Thyroid gland (tissue), 4 donors: ENCODE data around the gene CD3G. TPM values are rescaled to one million over a fixed set of nuclear protein-coding genes. Genes with fewer than 3 reads are reported as not detected.

Experiments used
- DNase-seq, 2 donors: peaks; one replicate each; pipeline ENCODE4 v3.0.0-alpha.2; 2019
- H3K27ac ChIP-seq, 3 donors: fragments of 200-600 bp; sonication (generic); 1 replicate in 2 of 3; 2 replicates in 1 of 3; pipeline ENCODE4 v1.5.1; 2016 to 2019; ENCODE audit warnings: mild to moderate bottlenecking in 1 of 3, moderate library complexity in 1 of 3
- H3K27me3 ChIP-seq: fragments of 200-600 bp; sonication (generic); one replicate; pipeline ENCODE4 v1.5.1; 2019
- H3K36me3 ChIP-seq, 2 donors: fragments of 200-600 bp; sonication (generic); one replicate each; pipeline ENCODE4 v1.5.1; 2016 to 2019
- H3K4me1 ChIP-seq, 2 donors: fragments of 200-600 bp; sonication (generic); one replicate each; pipeline ENCODE4 v1.5.1; 2017 to 2019
- H3K4me3 ChIP-seq, 3 donors: fragments of 200-600 bp; sonication (generic); replicated peaks in 1 of 3; 1 replicate in 2 of 3; 2 replicates in 1 of 3; pipeline ENCODE4 v1.5.1; 2016; ENCODE audit warnings: mild to moderate bottlenecking in 1 of 3
- H3K9me3 ChIP-seq: fragments of 200-600 bp; sonication (generic); one replicate; pipeline ENCODE4 v1.5.1; 2017
- CTCF ChIP-seq, 6 experiments: fragments of 200-600 bp in 3 of 6; fragments of 450-650 bp in 3 of 6; sonication (generic) in 3 of 6; IDR thresholded peaks; one replicate each; pipeline ENCODE4 v1.5.1; 2016 to 2019; ENCODE audit warnings: antibody characterized with exemption in 6 of 6, mild to moderate bottlenecking in 2 of 6, inconsistent platforms in 1 of 6, moderate library complexity in 1 of 6
- POLR2A ChIP-seq, 2 donors: fragments of 450-650 bp; IDR thresholded peaks; one replicate each; pipeline ENCODE4 v1.6.1; 2017; ENCODE audit warnings: antibody characterized with exemption in 2 of 2, mild to moderate bottlenecking in 2 of 2, moderate library complexity in 1 of 2
- WGBS, 2 donors: methylation state at CpG; one replicate each; pipeline ENCODE4 v1.1.5; 2017; 5-methylcytosine and 5-hydroxymethylcytosine counted together
- intact Hi-C: fragments of 100-400 bp; cut with DNase I; formaldehyde crosslinking; loops from one replicate; pipeline ENCODE4 v1.15.1; 2023
- total RNA-seq, 4 donors: library from RNA; depleted of rRNA; stranded (reverse); fragments of >200 nt; gene quantifications; one replicate each; pipeline ENCODE4 v1.2.3, GENCODE V29; 2016

CD3G gene
- total RNA-seq, 4 donors from 2014 or later = 1.2 to 4.3 (median 1.9) TPM

GRCh38 chr11:118364956-118365615 lies 20.9 kb downstream of the CD3G start:
- WGBS, 2 donors = 91 to 93% methylated on average over 3 of the region's 3 CpGs
- DNase-seq = no peak
- no peak overlapping the region for H3K27ac ChIP-seq

GRCh38 chr11:118366287-118366686 lies 22.1 kb downstream of the CD3G start:
- H3K36me3 ChIP-seq = peaks cover 28 to 42% of the 10 kb centered on the region in 2 donors
- 92% methylated on average over 1 of the region's 1 CpG for WGBS, 2 donors
- intact Hi-C loops = no loop called here
- H3K4me1 ChIP-seq = no peaks in the 10 kb centered on the region
- TF ChIP-seq CTCF (IDR thresholded peaks at IDR 0.05) = no peak
- no peak for TF ChIP-seq POLR2A (IDR thresholded peaks at IDR 0.05)
- no peaks in the 10 kb centered on the region for H3K9me3 ChIP-seq
- H3K27ac ChIP-seq = no peak overlapping the region
- H3K4me3 ChIP-seq = no peak overlapping the region
- no peaks in the 10 kb centered on the region for H3K27me3 ChIP-seq
- DNase-seq = no peak

More at GRCh38 chr11:118364956-118365615, 20.9 kb downstream of the CD3G start:
- TF ChIP-seq POLR2A (IDR thresholded peaks at IDR 0.05) = no peak
- H3K36me3 ChIP-seq = peaks cover 17 to 30% of the 10 kb centered on the region in 2 donors
- H3K9me3 ChIP-seq = no peaks in the 10 kb centered on the region
- H3K27me3 ChIP-seq = no peaks in the 10 kb centered on the region
- intact Hi-C loops = no loop called here
- no peak overlapping the region for H3K4me3 ChIP-seq
- peaks cover 8 to 11% of the 10 kb centered on the region in 2 donors for H3K4me1 ChIP-seq

DNA sequence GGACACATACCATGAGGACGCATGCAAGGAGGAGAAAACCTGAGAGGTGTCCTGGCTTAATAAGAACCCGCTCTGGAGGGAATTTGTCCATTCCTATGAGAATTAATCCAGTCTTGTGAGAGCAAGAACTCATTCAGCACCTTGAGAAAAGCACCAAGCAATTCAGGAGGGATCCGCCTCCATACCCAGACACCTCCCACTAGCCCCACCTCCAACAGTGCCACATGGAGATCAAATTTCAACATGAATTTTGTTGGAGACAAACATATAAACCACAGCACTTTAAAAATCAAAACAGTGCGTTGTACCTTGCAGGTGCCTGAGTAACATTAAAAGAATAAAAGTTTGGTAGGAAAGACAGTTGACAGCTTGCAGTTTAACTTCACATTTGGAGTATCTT lies 26.6 kb downstream of the CD3G start:
- intact Hi-C loops = no loop called here
- Histone ChIP-seq H3K27me3 (no peaks in the 10 kb centered on the region), H3K4me1 (no peaks in the 10 kb centered on the region), H3K4me3 (no peak overlapping the region), H3K9me3 (no peaks in the 10 kb centered on the region), H3K36me3 (peaks cover 54 to 76% of the 10 kb centered on the region in 2 donors), H3K27ac (no peak overlapping the region)
- no peak for DNase-seq
- 94 to 97% methylated on average over 4 of the region's 4 CpGs for WGBS, 2 donors
- TF ChIP-seq POLR2A (IDR thresholded peaks at IDR 0.05) = no peak
- no peak for TF ChIP-seq CTCF (IDR thresholded peaks at IDR 0.05)

DNA sequence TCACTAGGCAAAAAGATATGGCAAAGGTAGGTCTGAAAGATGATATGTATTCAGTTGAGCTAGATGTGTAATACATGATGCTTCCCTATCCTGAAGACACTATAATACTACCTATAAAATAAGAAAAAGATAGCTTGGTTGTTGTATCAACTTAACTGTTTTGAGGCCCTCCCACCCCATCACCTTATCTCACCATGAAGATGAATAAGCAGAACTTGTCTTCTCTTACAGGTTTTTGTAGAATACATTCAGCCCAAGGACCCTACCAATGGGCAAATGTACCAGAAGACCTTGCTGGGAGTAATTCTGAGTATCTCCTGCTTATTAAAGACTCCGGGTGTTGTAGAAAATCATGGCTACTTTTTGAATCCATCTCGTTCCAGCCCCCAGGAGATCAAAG lies 29.1 kb downstream of the CD3G start:
- DNase-seq = no peak
- Histone ChIP-seq H3K4me1 (no peaks in the 10 kb centered on the region), H3K27ac (no peak overlapping the region), H3K9me3 (no peaks in the 10 kb centered on the region), H3K4me3 (no peak overlapping the region), H3K36me3 (peaks cover 72 to 86% of the 10 kb centered on the region in 2 donors), H3K27me3 (no peaks in the 10 kb centered on the region)
- 89 to 96% methylated on average over 2 of the region's 2 CpGs for WGBS, 2 donors
- intact Hi-C loops = no loop called here
- TF ChIP-seq POLR2A (IDR thresholded peaks at IDR 0.05) = no peak
- no peak for TF ChIP-seq CTCF (IDR thresholded peaks at IDR 0.05)

GRCh38 chr11:118373871-118374270 lies 29.7 kb downstream of the CD3G start:
- H3K27ac ChIP-seq = no peak overlapping the region
- peaks cover 73 to 86% of the 10 kb centered on the region in 2 donors for H3K36me3 ChIP-seq
- DNase-seq = no peak
- TF ChIP-seq POLR2A (IDR thresholded peaks at IDR 0.05) (no peak), CTCF (IDR thresholded peaks at IDR 0.05) (no peak)
- intact Hi-C loops = no loop called here
- 93 to 99% methylated on average over 5 of the region's 5 CpGs for WGBS, 2 donors
- H3K4me3 ChIP-seq = no peak overlapping the region
- H3K9me3 ChIP-seq = no peaks in the 10 kb centered on the region
- no peaks in the 10 kb centered on the region for H3K27me3 ChIP-seq
- no peaks in the 10 kb centered on the region for H3K4me1 ChIP-seq
